ENCODE data around the gene BTG1.

BTG1 gene

GRCh38 chr12:92144631-92145480 is 790 bp downstream of the BTG1 start:
- peak overlapping the region; percentile 97 for H3K9ac ChIP-seq (ENCODE audit: low read length)
- H3K27me3 ChIP-seq (replicated peaks; ENCODE audit: insufficient read depth, low read length) = no peaks in the 10 kb centered on the region
- H3K36me3 ChIP-seq (replicated peaks; ENCODE audit: insufficient read depth, low read length) = peaks cover 21% of the 10 kb centered on the region; the same call in 1 of the 2 replicates
- H2AFZ ChIP-seq (ENCODE audit: low read length) = no peak overlapping the region
- H3K9me2 ChIP-seq (replicated peaks; ENCODE audit: insufficient read depth, low read length) = no peaks in the 10 kb centered on the region
- H4K20me1 ChIP-seq (ENCODE audit: insufficient read depth, low read length) = peaks cover 47% of the 10 kb centered on the region
- peak; percentile 35 for DNase-seq
- no peaks in the 10 kb centered on the region for H3K9me3 ChIP-seq (replicated peaks; ENCODE audit: insufficient read depth, low read length)
- peaks cover 69% of the 10 kb centered on the region for H3K79me2 ChIP-seq (ENCODE audit: low read length)
- peak; percentile 15; the same call in 1 of the 2 replicates for TF ChIP-seq CTCF (IDR thresholded peaks at IDR 0.05; ENCODE audit: low read length)
- no peak for TF ChIP-seq EZH2 (optimal IDR thresholded peaks at IDR 0.05; ENCODE audit: low read depth, low read length)
- peak overlapping the region; percentile 76 for H3K4me2 ChIP-seq (ENCODE audit: low read depth, low read length)
- H3F3A ChIP-seq (ENCODE audit: insufficient read depth, low read length) = peaks cover 48% of the 10 kb centered on the region
- peak overlapping the region; percentile 82 for H3K27ac ChIP-seq (ENCODE audit: low read length)
- peak overlapping the region; percentile 95 for H3K4me3 ChIP-seq (ENCODE audit: low read length)
- peaks cover 10% of the 10 kb centered on the region; the same call in 1 of the 2 replicates for H3K4me1 ChIP-seq (ENCODE audit: low read length)

GRCh38 chr12:92143686-92144630 is 1.7 kb downstream of the BTG1 start:
- Histone ChIP-seq H3K9me3 (replicated peaks; ENCODE audit: insufficient read depth, low read length) (no peaks in the 10 kb centered on the region), H3K4me2 (ENCODE audit: low read depth, low read length) (peak overlapping the region; percentile 76), H3K9me2 (replicated peaks; ENCODE audit: insufficient read depth, low read length) (no peaks in the 10 kb centered on the region), H3K9ac (ENCODE audit: low read length) (peak overlapping the region; percentile 97), H3K27ac (ENCODE audit: low read length) (peak overlapping the region; percentile 82), H2AFZ (ENCODE audit: low read length) (no peak overlapping the region), H4K20me1 (ENCODE audit: insufficient read depth, low read length) (peaks cover 52% of the 10 kb centered on the region), H3F3A (ENCODE audit: insufficient read depth, low read length) (peaks cover 51% of the 10 kb centered on the region), H3K36me3 (replicated peaks; ENCODE audit: insufficient read depth, low read length) (peaks cover 21% of the 10 kb centered on the region; the same call in 1 of the 2 replicates), H3K4me3 (ENCODE audit: low read length) (peak overlapping the region; percentile 95), H3K79me2 (ENCODE audit: low read length) (peaks cover 78% of the 10 kb centered on the region), H3K27me3 (replicated peaks; ENCODE audit: insufficient read depth, low read length) (no peaks in the 10 kb centered on the region), H3K4me1 (ENCODE audit: low read length) (peaks cover 12% of the 10 kb centered on the region)
- TF ChIP-seq EZH2phosphoT487 (IDR thresholded peaks at IDR 0.05; ENCODE audit: low read length) (no peak), CTCF (IDR thresholded peaks at IDR 0.05; ENCODE audit: low read length) (peak; percentile 88)
- peak; percentile 86 for DNase-seq

- H3K9me3 ChIP-seq (replicated peaks; ENCODE audit: insufficient read depth, low read length) = no peaks in the 10 kb centered on the region
- no peaks in the 10 kb centered on the region for H3K9me2 ChIP-seq (replicated peaks; ENCODE audit: insufficient read depth, low read length)
- peak overlapping the region; percentile 76 for H3K4me2 ChIP-seq (ENCODE audit: low read depth, low read length)
- H3K27me3 ChIP-seq (replicated peaks; ENCODE audit: insufficient read depth, low read length) = no peaks in the 10 kb centered on the region
- peak overlapping the region; percentile 97 for H3K9ac ChIP-seq (ENCODE audit: low read length)
- no peak overlapping the region for H2AFZ ChIP-seq (ENCODE audit: low read length)
- peaks cover 21% of the 10 kb centered on the region; the same call in 1 of the 2 replicates for H3K36me3 ChIP-seq (replicated peaks; ENCODE audit: insufficient read depth, low read length)
- TF ChIP-seq EZH2 (optimal IDR thresholded peaks at IDR 0.05; ENCODE audit: low read depth, low read length) (no peak), CTCF (IDR thresholded peaks at IDR 0.05; ENCODE audit: low read length) (no peak), EZH2phosphoT487 (IDR thresholded peaks at IDR 0.05; ENCODE audit: low read length) (no peak)
- H3K79me2 ChIP-seq (ENCODE audit: low read length) = peaks cover 85% of the 10 kb centered on the region
- H3K4me3 ChIP-seq (ENCODE audit: low read length) = peak overlapping the region; percentile 95
- peak; percentile 8 for DNase-seq
- H3K27ac ChIP-seq (ENCODE audit: low read length) = peak overlapping the region; percentile 82; the same call in 1 of the 2 replicates
- H4K20me1 ChIP-seq (ENCODE audit: insufficient read depth, low read length) = peaks cover 58% of the 10 kb centered on the region
- peaks cover 19% of the 10 kb centered on the region for H3K4me1 ChIP-seq (ENCODE audit: low read length)
- peaks cover 51% of the 10 kb centered on the region for H3F3A ChIP-seq (ENCODE audit: insufficient read depth, low read length)
These were observed 2.4 kb downstream of the BTG1 start for GRCh38 chr12:92143258-92143657.
